Measurements from ENCODE around the gene ALDH3B1. TPM values are rescaled to one million over a fixed set of nuclear protein-coding genes. Genes with fewer than 3 reads are reported as not detected.

ALDH3B1 gene
- total RNA-seq, 1 experiment from 2014 or later, result not detected

DNA sequence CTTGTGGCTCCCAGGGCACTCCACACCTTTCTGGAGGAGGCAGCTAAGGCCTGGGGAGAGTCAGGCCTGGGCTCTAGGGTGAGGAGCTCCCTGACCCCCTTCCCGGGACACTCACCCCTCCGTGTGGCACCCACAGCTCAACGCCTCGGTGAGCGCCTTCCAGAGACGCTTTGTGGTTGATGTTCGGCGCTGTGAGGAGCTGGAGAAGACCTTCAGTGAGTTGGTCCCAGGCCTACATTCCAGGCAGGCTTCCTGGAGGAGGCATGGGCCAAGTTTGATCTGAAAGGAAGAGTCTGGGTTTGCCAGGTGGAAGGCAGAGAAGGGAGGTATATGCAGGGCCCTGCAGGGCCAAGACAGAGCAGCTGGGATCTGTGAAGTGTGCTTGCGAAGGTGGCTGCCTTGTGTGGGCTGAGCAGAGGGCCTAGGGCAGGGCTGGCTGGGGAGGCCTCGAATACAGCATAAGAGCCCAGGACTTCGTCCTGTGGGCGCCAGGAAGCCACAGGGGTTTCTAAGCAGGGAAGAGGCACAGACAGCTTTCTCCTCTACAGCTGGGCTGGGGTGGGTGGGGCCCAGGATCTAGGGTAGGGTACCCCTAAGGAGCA lies 31.6 kb downstream of the ALDH3B1 start:
- TF ChIP-seq CTCF (conservative IDR thresholded peaks at IDR 0.05), result no peak
- Histone ChIP-seq H3K4me1 (ENCODE audit: insufficient read depth, low read length) (no peaks in the 10 kb centered on the region; the same call in 1 of the 2 replicates), H2BK15ac (ENCODE audit: low read depth, low read length) (no peak overlapping the region), H4K8ac (replicated peaks; ENCODE audit: insufficient read length, low read depth, low read length) (no peak overlapping the region), H2AK5ac (ENCODE audit: insufficient read length, low read length) (no peak overlapping the region), H3K4ac (ENCODE audit: low read depth, low read length) (no peak overlapping the region), H2AFZ (ENCODE audit: low read length) (no peak overlapping the region), H2BK5ac (ENCODE audit: insufficient read length, low read length) (no peak overlapping the region), H3K23me2 (ENCODE audit: insufficient read length, low read depth, low read length, poor library complexity, severe bottlenecking) (no peaks in the 10 kb centered on the region), H3K4me2 (ENCODE audit: insufficient read depth, insufficient read length, low read length) (no peak overlapping the region), H3T11ph (ENCODE audit: low read length) (no peak overlapping the region), H2BK12ac (ENCODE audit: insufficient read length, low read depth, low read length) (no peak overlapping the region), H2BK20ac (ENCODE audit: low read depth, low read length, poor library complexity, severe bottlenecking) (no peak overlapping the region), H3K9me3 (ENCODE audit: control insufficient read depth, low read depth, low read length) (no peaks in the 10 kb centered on the region), H3K27ac (ENCODE audit: insufficient read length, low read depth, low read length) (no peak overlapping the region), H3K79me1 (ENCODE audit: insufficient read depth, low read depth, low read length, poor library complexity, severe bottlenecking) (no peaks in the 10 kb centered on the region), H3K18ac (ENCODE audit: insufficient read length, low read depth, low read length) (no peak overlapping the region), H4K20me1 (ENCODE audit: control insufficient read depth, insufficient read depth, insufficient read length) (no peaks in the 10 kb centered on the region), H3K9ac (ENCODE audit: extremely low read depth, insufficient read length, low read length) (no peak overlapping the region), H3K79me2 (ENCODE audit: insufficient read depth, low read length) (no peaks in the 10 kb centered on the region), H3K27me3 (ENCODE audit: insufficient read depth, low read length) (no peaks in the 10 kb centered on the region), H3K23ac (ENCODE audit: insufficient read length, low read depth, low read length) (no peak overlapping the region), H3K56ac (ENCODE audit: insufficient read length, low read depth, low read length) (no peak overlapping the region), H3K14ac (ENCODE audit: insufficient read depth, low read length) (no peak overlapping the region), H4K5ac (ENCODE audit: insufficient read length, low read depth, low read length) (no peak overlapping the region), H2BK120ac (ENCODE audit: low read depth, low read length, poor library complexity, severe bottlenecking) (no peak overlapping the region), H4K91ac (ENCODE audit: insufficient read length, low read depth, low read length) (no peak overlapping the region)
- Mint-ChIP-seq H3K27me3 (ENCODE audit: low read depth) (no peaks in the 10 kb centered on the region), H3K9me3 (no peaks in the 10 kb centered on the region), H3K4me1 (peaks cover 7 to 9% of the 10 kb centered on the region in 2 experiments), H3K4me3 (no peak overlapping the region), H3K36me3 (ENCODE audit: insufficient read depth in 1 of 3, low read depth in 3 of 3) (no peaks in the 10 kb centered on the region; a peak in 1 of 7 replicates), H3K27ac (peak overlapping the region; percentile 83 to 94 (median 87); a peak in 6 of 7 replicates)
- WGBS (ENCODE audit: extremely low coverage, insufficient read length, low lambda C conversion rate), result no CpG with 5 or more reads among the region's 12 CpGs
- DNase-seq, result no peak

Measured in H9 (cell line).